Measurements from ENCODE around the gene WSCD2. TPM values are rescaled to one million over a fixed set of nuclear protein-coding genes. Genes with fewer than 3 reads are reported as not detected.

The WSCD2 gene
- total and polyA plus RNA-seq, 2 donors (not counting 3 experiments of a cell fraction or from before 2014, with no cell fraction given) = not detected

- CTCF ChIA-PET = no interaction called here
- intact Hi-C loops (cut with micrococcal nuclease) (no loop called here), dilution Hi-C loops (cut with MboI; ENCODE audit: extremely low pct_ligation_motif_present, low sequenced_read_pairs) (no loop called here)
- Histone ChIP-seq H3K9ac (replicated peaks; ENCODE audit: extremely low read depth, insufficient read depth, low read length) (no peak overlapping the region), H4K20me1 (replicated peaks; ENCODE audit: control insufficient read depth, extremely low read depth, insufficient read depth, low read length) (no peaks in the 10 kb centered on the region), H3K4me1 (ENCODE audit: control insufficient read depth, extremely low read depth, insufficient read depth, low read length) (no peaks in the 10 kb centered on the region), H3K79me2 (ENCODE audit: control insufficient read depth, insufficient read depth, low read length) (no peaks in the 10 kb centered on the region), H3K4me3 (replicated peaks in 1 of 3; ENCODE audit: insufficient read depth in 1 of 3, low read depth in 1 of 3, low read length in 3 of 3) (no peak overlapping the region), H3K9me1 (replicated peaks; ENCODE audit: control insufficient read depth, extremely low read depth, insufficient read depth, low read length) (no peaks in the 10 kb centered on the region), H2AFZ (ENCODE audit: low read depth, low read length) (no peak overlapping the region), H3K27ac (ENCODE audit: insufficient read depth, low read depth, low read length) (no peak overlapping the region), H3K27me3 (ENCODE audit: control insufficient read depth in 2 of 2, insufficient read depth in 2 of 2, low read length in 2 of 2) (no peaks in the 10 kb centered on the region), H3K9me3 (replicated peaks; ENCODE audit: control insufficient read depth, insufficient read depth, low read length) (no peaks in the 10 kb centered on the region), H3K4me2 (ENCODE audit: insufficient read depth, low read length) (no peak overlapping the region), H3K36me3 (ENCODE audit: control insufficient read depth in 2 of 2, extremely low read depth in 1 of 2, insufficient read depth in 2 of 2, low read length in 2 of 2) (no peaks in the 10 kb centered on the region)
- no peak for FAIRE-seq
- no peak for TF ChIP-seq EZH2 (IDR thresholded peaks at IDR 0.05; ENCODE audit: borderline replicate concordance, low read depth, low read length, severe bottlenecking)
- TF ChIP-seq FOS (IDR thresholded peaks at IDR 0.05; ENCODE audit: borderline replicate concordance, insufficient read depth, low read length) = no peak
- TF ChIP-seq CTCF (IDR thresholded peaks at IDR 0.05; ENCODE audit: extremely low read depth in 1 of 2, insufficient read depth in 1 of 2, low read depth in 1 of 2, low read length in 2 of 2) = no peak
- TF ChIP-seq POLR2A (IDR thresholded peaks at IDR 0.05; ENCODE audit: low read depth, low read length) = no peak
- no peak for TF ChIP-seq GATA2 (IDR thresholded peaks at IDR 0.05; ENCODE audit: insufficient read depth, insufficient read length, low read depth, low read length)
- no peak for TF ChIP-seq POLR2AphosphoS5 (IDR thresholded peaks at IDR 0.05; ENCODE audit: insufficient read depth, low read depth, low read length)
- POLR2A ChIA-PET = no interaction called here
- no TSS peak for BruUV-seq (replicated peaks)
- no peak for DNase-seq (ENCODE audit: low read depth, low spot score)
Measured at GRCh38 chr12:108252523-108252922, 123.4 kb downstream of the WSCD2 start.

DNA sequence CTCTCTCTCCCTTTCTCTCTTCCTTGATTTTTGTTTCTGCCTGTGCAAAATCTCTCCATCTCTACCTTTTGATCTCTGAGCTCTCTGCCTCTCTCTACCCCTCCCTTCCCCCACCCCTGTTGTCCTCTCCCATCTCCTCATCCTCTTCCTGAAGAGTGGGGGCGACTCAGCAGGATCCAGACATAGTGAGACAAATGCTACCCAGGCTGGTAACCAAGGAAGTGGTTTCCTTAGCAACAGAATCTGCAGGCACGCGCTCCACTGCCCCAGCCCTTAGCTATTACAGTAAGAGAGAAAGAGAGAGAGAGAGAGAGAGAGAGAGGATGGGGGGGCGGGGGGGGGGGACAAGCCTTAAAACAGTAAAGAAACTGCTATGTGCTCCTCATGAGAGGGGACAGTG is 124.5 kb downstream of the WSCD2 start:
- Histone ChIP-seq H3K4me3 (replicated peaks in 1 of 3; ENCODE audit: insufficient read depth in 1 of 3, low read depth in 1 of 3, low read length in 3 of 3) (no peak overlapping the region), H4K20me1 (replicated peaks; ENCODE audit: control insufficient read depth, extremely low read depth, insufficient read depth, low read length) (no peaks in the 10 kb centered on the region), H3K9me3 (replicated peaks; ENCODE audit: control insufficient read depth, insufficient read depth, low read length) (no peaks in the 10 kb centered on the region), H2AFZ (ENCODE audit: low read depth, low read length) (no peak overlapping the region), H3K9me1 (replicated peaks; ENCODE audit: control insufficient read depth, extremely low read depth, insufficient read depth, low read length) (no peaks in the 10 kb centered on the region), H3K27ac (ENCODE audit: insufficient read depth, low read depth, low read length) (no peak overlapping the region), H3K4me1 (ENCODE audit: control insufficient read depth, extremely low read depth, insufficient read depth, low read length) (no peaks in the 10 kb centered on the region), H3K27me3 (ENCODE audit: control insufficient read depth in 2 of 2, insufficient read depth in 2 of 2, low read length in 2 of 2) (no peaks in the 10 kb centered on the region), H3K4me2 (ENCODE audit: insufficient read depth, low read length) (no peak overlapping the region), H3K9ac (replicated peaks; ENCODE audit: extremely low read depth, insufficient read depth, low read length) (no peak overlapping the region), H3K36me3 (ENCODE audit: control insufficient read depth in 2 of 2, extremely low read depth in 1 of 2, insufficient read depth in 2 of 2, low read length in 2 of 2) (no peaks in the 10 kb centered on the region), H3K79me2 (ENCODE audit: control insufficient read depth, insufficient read depth, low read length) (no peaks in the 10 kb centered on the region)
- ChIA-PET POLR2A (no interaction called here), CTCF (no interaction called here)
- intact Hi-C loops (cut with micrococcal nuclease) = no loop called here
- FAIRE-seq (no peak), DNase-seq (ENCODE audit: low read depth, low spot score) (no peak)
- TF ChIP-seq MAX (IDR thresholded peaks at IDR 0.05; ENCODE audit: insufficient read depth, insufficient read length) (no peak), GATA2 (IDR thresholded peaks at IDR 0.05; ENCODE audit: insufficient read depth, insufficient read length, low read depth, low read length) (no peak), JUN (IDR thresholded peaks at IDR 0.05; ENCODE audit: borderline replicate concordance, insufficient read depth, insufficient read length, low read depth) (no peak), EZH2 (IDR thresholded peaks at IDR 0.05; ENCODE audit: borderline replicate concordance, low read depth, low read length, severe bottlenecking) (no peak), POLR2AphosphoS5 (IDR thresholded peaks at IDR 0.05; ENCODE audit: insufficient read depth, low read depth, low read length) (no peak), CTCF (IDR thresholded peaks at IDR 0.05; ENCODE audit: extremely low read depth in 1 of 2, insufficient read depth in 1 of 2, low read depth in 1 of 2, low read length in 2 of 2) (no peak), MYC (IDR thresholded peaks at IDR 0.05; ENCODE audit: low read depth, low read length) (no peak), POLR2A (IDR thresholded peaks at IDR 0.05; ENCODE audit: low read depth, low read length) (no peak), FOS (IDR thresholded peaks at IDR 0.05; ENCODE audit: borderline replicate concordance, insufficient read depth, low read length) (no peak)
- dilution Hi-C loops (cut with MboI; ENCODE audit: extremely low pct_ligation_motif_present, low sequenced_read_pairs) = no loop called here
- no TSS peak for BruUV-seq (replicated peaks)
